H9 (cell line): ENCODE data around the gene THSD7A. TPM values are rescaled to one million over a fixed set of nuclear protein-coding genes. Genes with fewer than 3 reads are reported as not detected.
A peak's percentile ranks its signal among the peaks of the same experiment; 100 is the strongest.

ENCODE experiments used
- DNase-seq: peaks from one replicate; pipeline ENCODE4 v3.0.0-alpha.2; 2017
- H2AFZ ChIP-seq: one replicate; pipeline ENCODE4 v1.6.1; 2013; ENCODE audit warnings: mild to moderate bottlenecking, low read length, control low read depth, moderate library complexity
- H2AK5ac ChIP-seq: 2 replicates; pipeline ENCODE4 v1.6.1; 2013; ENCODE audit warnings: low read length, control low read depth, mixed read lengths; ENCODE audit not compliant: insufficient read length
- H2BK120ac ChIP-seq: one replicate; pipeline ENCODE4 v1.6.1; 2013; ENCODE audit warnings: low read depth, mild to moderate bottlenecking, low read length, control low read depth, inconsistent platforms; ENCODE audit not compliant: poor library complexity, severe bottlenecking
- H2BK12ac ChIP-seq: 2 replicates; pipeline ENCODE4 v1.6.1; 2013; ENCODE audit warnings: low read length, control low read depth, mixed read lengths, low read depth; ENCODE audit not compliant: insufficient read length
- H2BK15ac ChIP-seq: 2 replicates; pipeline ENCODE4 v1.6.1; 2013; ENCODE audit warnings: low read depth, low read length, control low read depth
- H2BK20ac ChIP-seq: one replicate; pipeline ENCODE4 v1.6.1; 2013; ENCODE audit warnings: low read depth, mild to moderate bottlenecking, low read length, control low read depth, inconsistent platforms; ENCODE audit not compliant: poor library complexity, severe bottlenecking
- H2BK5ac ChIP-seq: 2 replicates; pipeline ENCODE4 v1.6.1; 2013; ENCODE audit warnings: low read length, control low read depth, mixed read lengths; ENCODE audit not compliant: insufficient read length
- H3K14ac ChIP-seq: 2 replicates; pipeline ENCODE4 v1.6.1; 2013; ENCODE audit warnings: low read length, control low read depth; ENCODE audit not compliant: insufficient read depth
- H3K18ac ChIP-seq: 2 replicates; pipeline ENCODE4 v1.6.1; 2013; ENCODE audit warnings: low read depth, mild to moderate bottlenecking, mixed read lengths, low read length, control low read depth; ENCODE audit not compliant: insufficient read length
- H3K23ac ChIP-seq: 2 replicates; pipeline ENCODE4 v1.6.1; 2013; ENCODE audit warnings: low read length, control low read depth, mixed read lengths, low read depth; ENCODE audit not compliant: insufficient read length
- H3K23me2 ChIP-seq: 2 replicates; pipeline ENCODE4 v1.6.1; 2013; ENCODE audit warnings: low read depth, mild to moderate bottlenecking, mixed read lengths, low read length, control low read depth; ENCODE audit not compliant: insufficient read length, poor library complexity, severe bottlenecking
- H3K27ac ChIP-seq: 2 replicates; pipeline ENCODE4 v1.5.1; 2013; ENCODE audit warnings: low read length, control low read depth, mixed read lengths, low read depth; ENCODE audit not compliant: insufficient read length
- H3K27me3 ChIP-seq: 2 replicates; pipeline ENCODE4 v1.6.1; 2013; ENCODE audit warnings: low read length, control low read depth, inconsistent platforms; ENCODE audit not compliant: insufficient read depth
- H3K4ac ChIP-seq: 2 replicates; pipeline ENCODE4 v1.6.1; 2013; ENCODE audit warnings: low read depth, mild to moderate bottlenecking, control low read depth, inconsistent platforms, low read length, moderate library complexity
- H3K4me1 ChIP-seq: 2 replicates; pipeline ENCODE4 v1.6.1; 2013; ENCODE audit warnings: low read length, control low read depth, inconsistent platforms; ENCODE audit not compliant: insufficient read depth
- H3K4me2 ChIP-seq: 2 replicates; pipeline ENCODE4 v1.6.1; 2013; ENCODE audit warnings: low read length, control low read depth, mixed read lengths; ENCODE audit not compliant: insufficient read length, insufficient read depth
- H3K56ac ChIP-seq: 2 replicates; pipeline ENCODE4 v1.6.1; 2013; ENCODE audit warnings: low read depth, mild to moderate bottlenecking, mixed read lengths, low read length, control low read depth; ENCODE audit not compliant: insufficient read length
- H3K79me1 ChIP-seq: 2 replicates; pipeline ENCODE4 v1.6.1; 2013; ENCODE audit warnings: low read depth, mild to moderate bottlenecking, moderate library complexity, low read length, control low read depth, inconsistent platforms; ENCODE audit not compliant: insufficient read depth, poor library complexity, severe bottlenecking
- H3K79me2 ChIP-seq: 2 replicates; pipeline ENCODE4 v1.6.1; 2013; ENCODE audit warnings: low read length, control low read depth, inconsistent platforms; ENCODE audit not compliant: insufficient read depth
- H3K9ac ChIP-seq: 2 replicates; pipeline ENCODE4 v1.6.1; 2013; ENCODE audit warnings: low read length, control low read depth, mixed read lengths; ENCODE audit not compliant: insufficient read length; ENCODE audit errors: extremely low read depth
- H3K9me3 ChIP-seq: one replicate; pipeline ENCODE4 v1.6.1; 2013; ENCODE audit warnings: low read depth, low read length, inconsistent platforms; ENCODE audit not compliant: control insufficient read depth
- H3T11ph ChIP-seq: one replicate; pipeline ENCODE4 v1.6.1; 2013; ENCODE audit warnings: mild to moderate bottlenecking, low read length, control low read depth, inconsistent platforms
- H4K20me1 ChIP-seq: one replicate; pipeline ENCODE4 v1.6.1; 2013; ENCODE audit not compliant: control insufficient read depth, insufficient read length, insufficient read depth
- H4K5ac ChIP-seq: 2 replicates; pipeline ENCODE4 v1.6.1; 2013; ENCODE audit warnings: low read depth, mild to moderate bottlenecking, mixed read lengths, low read length, control low read depth; ENCODE audit not compliant: insufficient read length
- H4K8ac ChIP-seq: replicated peaks from 2 replicates; pipeline ENCODE4 v1.6.1; 2013; ENCODE audit warnings: low read length, control low read depth, mixed read lengths, low read depth; ENCODE audit not compliant: insufficient read length
- H4K91ac ChIP-seq: 2 replicates; pipeline ENCODE4 v1.6.1; 2013; ENCODE audit warnings: low read depth, mild to moderate bottlenecking, moderate library complexity, mixed read lengths, low read length, control low read depth; ENCODE audit not compliant: insufficient read length
- H3K27ac Mint-ChIP-seq, 3 experiments: 2 replicates in 2 of 3; 3 replicates in 1 of 3; pipeline ENCODE4 v1.8.0; 2020 to 2021; ENCODE audit warnings: mixed read lengths in 3 of 3, mild to moderate bottlenecking in 1 of 3, moderate library complexity in 1 of 3
- H3K27me3 Mint-ChIP-seq: 2 replicates; pipeline ENCODE4 v1.8.0; 2021; ENCODE audit warnings: low read depth, mild to moderate bottlenecking, moderate library complexity, mixed read lengths
- H3K36me3 Mint-ChIP-seq, 3 experiments: 2 replicates in 2 of 3; 3 replicates in 1 of 3; pipeline ENCODE4 v1.8.0; 2020 to 2021; ENCODE audit warnings: low read depth in 3 of 3, mixed read lengths in 3 of 3; ENCODE audit not compliant: insufficient read depth in 1 of 3
- H3K4me1 Mint-ChIP-seq, 2 experiments: 2 replicates each; pipeline ENCODE4 v1.8.0; 2020; ENCODE audit warnings: mixed read lengths in 2 of 2
- H3K4me3 Mint-ChIP-seq, 2 experiments: 2 replicates in 1 of 2; 3 replicates in 1 of 2; pipeline ENCODE4 v1.8.0; 2020 to 2021; ENCODE audit warnings: mild to moderate bottlenecking in 2 of 2, mixed read lengths in 2 of 2, moderate library complexity in 1 of 2
- H3K9me3 Mint-ChIP-seq, 2 experiments: 2 replicates in 1 of 2; 3 replicates in 1 of 2; pipeline ENCODE4 v1.8.0; 2020; ENCODE audit warnings: mild to moderate bottlenecking in 2 of 2, mixed read lengths in 2 of 2, moderate library complexity in 1 of 2
- WGBS: extraction: QIAGEN DNeasy Blood & Tissue Kit; methylation state at CpG from one replicate; pipeline ENCODE4 v1.1.7; 2013; ENCODE audit warnings: missing lambda C conversion rate, low lambda C conversion rate, mixed read lengths; ENCODE audit not compliant: insufficient read length; ENCODE audit errors: extremely low coverage; 5-methylcytosine and 5-hydroxymethylcytosine counted together
- total RNA-seq: library from RNA; stranded (reverse); gene quantifications from 2 replicates; pipeline ENCODE4 v1.2.1, GENCODE V29; 2021
- TF ChIP-seq, protein P1 (sequence below): fragments of 200-600 bp; sonication (generic); conservative IDR thresholded peaks from 3 replicates; pipeline ENCODE4 v1.8.0; 2021; ENCODE audit warnings: antibody characterized with exemption, mild to moderate bottlenecking

Gene THSD7A
- total RNA-seq, 1 experiment from 2014 or later = 0.42 TPM

DNA sequence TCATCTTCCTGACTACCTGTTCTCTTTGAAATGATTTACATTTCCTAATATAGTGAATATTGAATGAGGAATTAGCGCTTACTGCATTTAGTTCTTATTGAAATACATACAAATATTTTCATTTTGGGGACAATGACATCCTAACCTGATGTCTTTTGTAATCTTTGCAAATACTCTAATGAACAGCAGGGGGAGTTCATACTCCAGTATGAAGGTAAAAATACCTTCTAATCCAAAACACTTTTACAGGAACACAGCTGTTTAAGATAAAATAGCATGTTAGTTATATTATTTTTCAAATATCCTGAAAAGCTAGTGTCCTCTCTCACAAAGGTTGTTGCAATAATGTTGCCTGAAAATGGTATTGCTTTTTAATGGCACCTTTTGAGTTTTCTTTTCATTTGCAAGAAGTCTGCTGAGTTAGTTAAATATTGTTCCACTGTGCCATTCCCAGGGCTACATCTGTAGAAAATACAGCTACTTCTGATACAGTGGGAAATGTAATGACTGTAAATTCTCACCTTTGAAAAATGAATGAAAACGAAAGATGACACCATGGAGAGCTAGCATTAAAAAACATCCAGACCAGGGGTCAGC lies 458.4 kb downstream of the THSD7A start:
- no peak overlapping the region for H2BK12ac ChIP-seq
- H3K79me1 ChIP-seq = no peaks in the 10 kb centered on the region
- H4K5ac ChIP-seq = no peak overlapping the region
- H4K91ac ChIP-seq = no peak overlapping the region
- no peaks in the 10 kb centered on the region for H3K23me2 ChIP-seq
- Mint-ChIP-seq H3K27me3 (no peaks in the 10 kb centered on the region), H3K4me1 (no peaks in the 10 kb centered on the region), H3K36me3 (no peaks in the 10 kb centered on the region), H3K27ac (no peak overlapping the region), H3K9me3 (no peaks in the 10 kb centered on the region), H3K4me3 (no peak overlapping the region)
- no peak overlapping the region for H3K18ac ChIP-seq
- H2BK5ac ChIP-seq = no peak overlapping the region
- H3T11ph ChIP-seq = no peak overlapping the region
- no peak overlapping the region for H2AFZ ChIP-seq
- H3K56ac ChIP-seq = no peak overlapping the region
- H4K8ac ChIP-seq = no peak overlapping the region
- H3K9ac ChIP-seq = no peak overlapping the region
- no peak overlapping the region for H2BK15ac ChIP-seq
- no peak overlapping the region for H3K14ac ChIP-seq
- H3K23ac ChIP-seq = no peak overlapping the region
- TF ChIP-seq, protein P1, sequence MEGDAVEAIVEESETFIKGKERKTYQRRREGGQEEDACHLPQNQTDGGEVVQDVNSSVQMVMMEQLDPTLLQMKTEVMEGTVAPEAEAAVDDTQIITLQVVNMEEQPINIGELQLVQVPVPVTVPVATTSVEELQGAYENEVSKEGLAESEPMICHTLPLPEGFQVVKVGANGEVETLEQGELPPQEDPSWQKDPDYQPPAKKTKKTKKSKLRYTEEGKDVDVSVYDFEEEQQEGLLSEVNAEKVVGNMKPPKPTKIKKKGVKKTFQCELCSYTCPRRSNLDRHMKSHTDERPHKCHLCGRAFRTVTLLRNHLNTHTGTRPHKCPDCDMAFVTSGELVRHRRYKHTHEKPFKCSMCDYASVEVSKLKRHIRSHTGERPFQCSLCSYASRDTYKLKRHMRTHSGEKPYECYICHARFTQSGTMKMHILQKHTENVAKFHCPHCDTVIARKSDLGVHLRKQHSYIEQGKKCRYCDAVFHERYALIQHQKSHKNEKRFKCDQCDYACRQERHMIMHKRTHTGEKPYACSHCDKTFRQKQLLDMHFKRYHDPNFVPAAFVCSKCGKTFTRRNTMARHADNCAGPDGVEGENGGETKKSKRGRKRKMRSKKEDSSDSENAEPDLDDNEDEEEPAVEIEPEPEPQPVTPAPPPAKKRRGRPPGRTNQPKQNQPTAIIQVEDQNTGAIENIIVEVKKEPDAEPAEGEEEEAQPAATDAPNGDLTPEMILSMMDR = peak; percentile 68
- H4K20me1 ChIP-seq = no peaks in the 10 kb centered on the region
- WGBS = no CpG with 5 or more reads among the region's 2 CpGs
- no peaks in the 10 kb centered on the region for H3K27me3 ChIP-seq
- no peaks in the 10 kb centered on the region for H3K4me1 ChIP-seq
- no peaks in the 10 kb centered on the region for H3K79me2 ChIP-seq
- H2BK20ac ChIP-seq = no peak overlapping the region
- H3K27ac ChIP-seq = no peak overlapping the region
- no peak overlapping the region for H2AK5ac ChIP-seq
- no peak for DNase-seq
- no peaks in the 10 kb centered on the region for H3K9me3 ChIP-seq
- no peak overlapping the region for H2BK120ac ChIP-seq
- H3K4ac ChIP-seq = no peak overlapping the region
- no peak overlapping the region for H3K4me2 ChIP-seq
